Measurements from ENCODE around the gene RFTN1. TPM values are rescaled to one million over a fixed set of nuclear protein-coding genes. Genes with fewer than 3 reads are reported as not detected.

RFTN1 gene
- total and polyA plus RNA-seq, 2 of the 8 experiments (the other 6 are each of a cell fraction or from before 2014, with no cell fraction given): 4.6 to 6.7 TPM

DNA sequence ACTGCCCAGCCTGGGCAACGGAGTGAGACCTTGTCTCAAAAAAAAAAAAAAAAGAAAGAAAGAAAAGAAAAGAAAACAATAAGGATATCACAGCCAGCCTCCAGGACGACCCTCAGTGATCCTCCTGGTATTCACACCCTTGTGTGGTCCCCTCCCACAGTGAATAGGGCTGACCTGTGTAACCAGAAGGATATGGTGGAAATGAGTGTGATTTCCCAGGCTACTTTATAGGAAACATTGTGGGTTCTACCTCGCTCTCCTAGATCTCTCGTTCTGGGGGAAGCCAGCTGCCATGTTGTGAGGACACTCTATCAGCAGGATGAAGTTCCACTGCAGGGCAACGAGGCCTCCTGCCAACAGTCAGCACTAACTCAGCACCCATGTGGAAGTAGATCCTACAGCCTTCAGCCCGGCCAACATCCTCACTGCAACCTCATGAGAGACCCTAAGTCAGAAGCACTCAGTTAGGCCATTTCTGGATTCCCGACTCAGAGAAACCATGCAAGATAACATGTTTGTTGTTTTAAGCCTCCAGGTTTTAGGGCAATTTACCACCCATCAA lies 11.1 kb downstream of the RFTN1 start:
- WGBS, 2 experiments (ENCODE audit: extremely low coverage in 1 of 2, insufficient coverage in 1 of 2, insufficient read length in 1 of 2, insufficient replicate concordance in 2 of 2, low coverage in 1 of 2, low lambda C conversion rate in 2 of 2, missing lambda C conversion rate in 1 of 2): 88% methylated on average over 7 of the region's 7 CpGs; no CpG with 5 or more reads in 1 of the 2 experiments
- H3K9me3 ChIP-seq (ENCODE audit: insufficient read depth in 2 of 2, low read depth in 1 of 2, low read length in 1 of 2): no peaks in the 10 kb centered on the region
- no peak overlapping the region for H3K23ac ChIP-seq (ENCODE audit: insufficient read length)
- peaks cover 0 to 9% (median 3%) of the 10 kb centered on the region in 4 experiments; a peak in 5 of 7 replicates for H3K4me1 ChIP-seq (replicated peaks in 1 of 4; ENCODE audit: control insufficient read depth in 3 of 4, insufficient read depth in 4 of 4, low read length in 3 of 4)
- H3K4ac ChIP-seq (replicated peaks; ENCODE audit: insufficient read length, low read depth, low read length): no peak overlapping the region
- H3K79me2 ChIP-seq (ENCODE audit: control insufficient read depth in 1 of 2, insufficient read depth in 2 of 2, low read length in 2 of 2): no peaks in the 10 kb centered on the region
- no peak overlapping the region for H3K9ac ChIP-seq (replicated peaks in 1 of 4; ENCODE audit: extremely low read depth in 1 of 4, low read depth in 3 of 4, low read length in 3 of 4)
- H2BK5ac ChIP-seq (ENCODE audit: low read depth, low read length): no peak overlapping the region
- no peak overlapping the region for H4K5ac ChIP-seq (ENCODE audit: insufficient read length, low read depth, low read length)
- peaks cover 0 to under 1% of the 10 kb centered on the region in 2 experiments for H4K20me1 ChIP-seq (replicated peaks in 1 of 2; ENCODE audit: control insufficient read depth in 1 of 2, insufficient read depth in 2 of 2, low read length in 2 of 2)
- H3K36me3 ChIP-seq (ENCODE audit: control insufficient read depth in 2 of 4, insufficient read depth in 4 of 4, low read length in 3 of 4): no peaks in the 10 kb centered on the region
- no peaks in the 10 kb centered on the region for H3K79me1 ChIP-seq (ENCODE audit: low read depth, low read length)
- no peak overlapping the region for H2BK15ac ChIP-seq (ENCODE audit: low read length)
- H3K4me3 ChIP-seq (ENCODE audit: extremely low read depth in 1 of 4, insufficient read depth in 2 of 4, low read depth in 3 of 4, low read length in 4 of 4): no peak overlapping the region
- H3K23me2 ChIP-seq (ENCODE audit: low read depth, low read length): peaks cover 1% of the 10 kb centered on the region; the same call in 1 of the 2 replicates
- no peak overlapping the region for H3K4me2 ChIP-seq (ENCODE audit: insufficient read depth in 1 of 2, low read depth in 2 of 2, low read length in 2 of 2)
- no peak overlapping the region for H3K14ac ChIP-seq (ENCODE audit: insufficient read length)
- H2BK20ac ChIP-seq (ENCODE audit: low read length): no peak overlapping the region
- no peak overlapping the region for H4K91ac ChIP-seq (replicated peaks; ENCODE audit: insufficient read length, low read length)
- DNase-seq (ENCODE audit: low read depth in 1 of 2, low spot score in 2 of 2) (no peak), FAIRE-seq (no peak)
- no peak overlapping the region for H2BK12ac ChIP-seq (ENCODE audit: low read depth, low read length)
- H3K18ac ChIP-seq (ENCODE audit: extremely low read depth, low read length): no peak overlapping the region
- no peak overlapping the region for H3K56ac ChIP-seq (replicated peaks; ENCODE audit: insufficient read length, low read depth, low read length)
- ChIA-PET POLR2A (ENCODE audit: partially characterized antibody) (no interaction called here), CTCF (ENCODE audit: partially characterized antibody) (interaction anchor here (1.5 kb wide), 1 partner anchor 20 kb away, joined by 3 read pairs; no protein-coding TSS in a partner anchor)
- no peak overlapping the region for H2AFZ ChIP-seq (ENCODE audit: low read length)
- H2AK5ac ChIP-seq (ENCODE audit: low read depth, low read length): no peak overlapping the region
- no peak for TF ChIP-seq HDAC6 (IDR thresholded peaks at IDR 0.05; ENCODE audit: low read depth, low read length)
- no peak for TF ChIP-seq RAD21 (IDR thresholded peaks at IDR 0.05 in 1 of 2, conservative IDR thresholded peaks at IDR 0.05 in 1 of 2; ENCODE audit: low read depth in 2 of 2, low read length in 2 of 2)
- TF ChIP-seq POU5F1 (IDR thresholded peaks at IDR 0.05; ENCODE audit: low read depth, low read length): no peak
- TF ChIP-seq EZH2 (IDR thresholded peaks at IDR 0.05; ENCODE audit: low read depth, low read length, severe bottlenecking): no peak
- no peak for TF ChIP-seq KDM4A (IDR thresholded peaks at IDR 0.05; ENCODE audit: low read depth, low read length, severe bottlenecking)
- TF ChIP-seq GABPA (IDR thresholded peaks at IDR 0.05; ENCODE audit: borderline replicate concordance, insufficient read depth, low read length): no peak
- no peak for TF ChIP-seq SIX5 (IDR thresholded peaks at IDR 0.05; ENCODE audit: low read depth, low read length)
- TF ChIP-seq RNF2 (IDR thresholded peaks at IDR 0.05; ENCODE audit: borderline replicate concordance, low read depth, low read length, missing control alignments, poor library complexity, severe bottlenecking): no peak
- no peak for TF ChIP-seq ASH2L (IDR thresholded peaks at IDR 0.05; ENCODE audit: low read length)
- no peak for TF ChIP-seq PHF8 (conservative IDR thresholded peaks at IDR 0.05; ENCODE audit: low read depth, low read length)
- no peak overlapping the region for H2BK120ac ChIP-seq (replicated peaks; ENCODE audit: low read depth, low read length)
- no peak overlapping the region for H3K27ac ChIP-seq (ENCODE audit: low read depth, low read length)
- H4K8ac ChIP-seq (ENCODE audit: extremely low read depth, insufficient read depth, low read length): no peak overlapping the region
- H3K27me3 ChIP-seq (replicated peaks in 1 of 4; ENCODE audit: control insufficient read depth in 3 of 4, extremely low read depth in 1 of 4, insufficient read depth in 3 of 4, low read length in 3 of 4): no peaks in the 10 kb centered on the region

All from H1 (cell line).